Measurements from ENCODE around the gene BUB1B.

The BUB1B gene

DNA sequence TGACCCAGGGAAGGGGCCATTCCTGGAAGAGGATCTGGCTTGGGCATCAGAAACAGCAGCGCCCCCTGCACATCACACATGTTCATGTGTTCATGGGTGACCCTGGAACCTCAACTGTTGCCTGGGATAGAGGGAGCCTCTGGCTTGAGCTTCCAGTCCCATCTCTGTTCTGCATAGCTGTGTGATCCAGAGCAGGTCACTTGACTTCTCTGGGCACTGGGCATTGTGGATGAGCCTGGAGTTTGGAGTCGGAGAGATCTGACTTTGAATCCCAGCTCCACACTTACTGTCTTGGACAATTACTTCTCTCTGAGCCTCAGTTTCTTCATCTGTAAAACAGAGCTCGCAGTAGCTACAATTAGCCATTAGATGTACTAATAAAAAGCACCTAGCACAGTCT, 93.6 kb downstream of the BUB1B start:
- DNase-seq (ENCODE audit: low read depth in 2 of 2): no peak

DNA sequence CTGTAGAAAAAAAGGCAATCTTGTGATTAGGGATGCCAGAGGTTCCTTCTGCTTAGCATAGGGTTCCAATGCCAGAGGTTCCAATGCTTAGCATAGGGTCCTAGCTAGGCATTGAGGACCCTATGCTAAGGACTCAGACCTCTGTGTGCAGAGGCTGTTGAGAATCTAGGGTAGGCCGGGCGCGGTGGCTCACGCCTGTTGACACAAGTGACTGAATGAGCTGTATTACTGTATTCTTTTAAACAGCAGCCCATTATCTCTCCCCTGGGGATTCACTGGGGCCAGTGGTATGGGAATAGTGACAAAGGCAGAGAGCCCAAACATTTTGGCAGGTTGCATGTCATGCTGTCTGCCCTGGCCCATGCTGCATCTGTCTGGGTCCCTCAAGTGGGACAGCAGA, 94.2 kb downstream of the BUB1B start:
- no peak for DNase-seq (ENCODE audit: low read depth in 2 of 2)

DNA sequence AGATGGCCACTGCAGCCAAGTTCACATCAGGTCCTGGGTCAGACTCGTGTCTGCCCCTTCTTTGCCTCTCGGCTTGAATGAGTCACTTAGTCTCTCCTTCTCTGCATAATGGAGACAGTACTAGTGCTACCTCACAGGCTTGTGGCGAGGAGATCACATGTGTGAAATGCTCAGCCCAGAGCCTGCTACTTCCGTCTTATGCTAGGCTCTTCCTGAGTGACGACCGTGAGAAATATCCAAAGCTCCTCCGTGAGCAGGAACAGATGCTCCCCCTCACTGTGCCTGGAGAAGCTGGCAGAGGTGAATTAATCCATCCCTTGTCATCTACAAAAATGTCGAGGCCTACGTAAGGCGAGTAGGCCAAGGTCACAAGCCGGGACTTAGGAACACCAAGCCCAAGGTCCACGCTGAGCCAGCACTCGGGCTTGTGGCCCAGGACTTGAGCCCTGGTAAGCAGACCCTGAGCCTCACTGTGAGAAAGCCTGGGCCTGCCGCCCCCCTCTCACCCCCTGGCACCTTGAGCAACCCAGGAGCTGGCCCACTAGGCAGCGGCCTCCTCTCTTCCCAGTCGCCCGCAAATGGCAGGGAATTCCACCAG, 95.9 kb downstream of the BUB1B start:
- no peak for DNase-seq (ENCODE audit: low read depth in 2 of 2)

DNA sequence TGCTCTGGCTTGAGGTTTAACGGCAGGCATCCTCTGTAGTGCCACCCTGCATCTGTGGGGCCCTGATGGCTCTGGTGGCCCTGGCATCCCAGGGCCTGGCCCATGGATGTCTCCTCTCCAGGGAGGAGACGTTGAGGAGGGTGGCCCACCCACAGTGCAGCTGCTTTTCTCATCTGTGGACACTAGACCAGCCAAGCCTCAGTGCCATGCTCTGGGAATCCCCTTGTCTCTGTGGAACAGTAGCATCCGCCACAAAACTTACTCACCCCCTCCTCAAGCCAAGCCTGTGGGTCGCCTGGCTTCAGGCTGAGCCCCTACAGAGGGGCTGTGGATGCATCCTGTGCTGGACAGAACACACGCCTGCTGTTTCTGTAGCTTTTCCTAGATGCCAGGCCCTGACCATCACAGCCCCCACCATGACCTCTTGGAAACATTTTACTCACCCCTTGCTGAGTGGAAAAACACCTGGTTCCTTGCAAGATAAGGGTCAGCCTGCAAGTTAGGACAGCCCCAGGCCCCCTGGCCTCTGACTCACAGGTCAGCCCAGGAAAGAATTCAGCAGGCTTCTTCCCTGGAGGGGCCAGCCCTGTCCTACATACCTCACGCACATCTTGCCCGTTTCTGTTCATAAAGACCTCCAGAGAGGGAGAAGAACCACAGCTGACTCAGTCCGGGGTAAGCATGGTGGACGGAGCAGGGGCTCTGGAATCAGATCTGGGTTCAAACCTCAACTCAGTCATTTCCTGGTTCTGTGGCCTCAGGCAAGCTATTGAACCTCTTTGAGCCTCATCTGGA, 97.0 kb downstream of the BUB1B start:
- no peak for DNase-seq (ENCODE audit: low read depth in 2 of 2)

DNA sequence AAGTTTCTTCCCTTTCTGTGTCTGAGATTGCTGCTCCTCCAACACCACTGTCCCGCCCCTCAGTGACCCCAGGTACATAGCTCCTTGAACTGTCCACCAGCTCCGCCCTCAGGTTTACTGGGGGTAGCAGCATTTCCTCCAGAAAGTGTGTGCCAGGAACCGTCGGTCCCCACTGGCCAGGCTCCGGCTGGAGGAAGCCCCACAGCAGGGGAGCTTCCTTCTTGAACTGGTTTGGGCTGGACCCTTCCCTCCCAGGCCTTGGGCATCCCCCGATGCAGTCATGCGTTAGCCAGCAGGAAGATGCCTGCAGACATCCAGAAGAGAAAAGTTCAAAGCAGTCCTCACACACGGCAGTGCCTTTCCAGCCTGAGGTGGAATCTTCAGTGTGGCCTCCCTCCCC, 97.7 kb downstream of the BUB1B start:
- DNase-seq (ENCODE audit: low read depth in 2 of 2): no peak

DNA sequence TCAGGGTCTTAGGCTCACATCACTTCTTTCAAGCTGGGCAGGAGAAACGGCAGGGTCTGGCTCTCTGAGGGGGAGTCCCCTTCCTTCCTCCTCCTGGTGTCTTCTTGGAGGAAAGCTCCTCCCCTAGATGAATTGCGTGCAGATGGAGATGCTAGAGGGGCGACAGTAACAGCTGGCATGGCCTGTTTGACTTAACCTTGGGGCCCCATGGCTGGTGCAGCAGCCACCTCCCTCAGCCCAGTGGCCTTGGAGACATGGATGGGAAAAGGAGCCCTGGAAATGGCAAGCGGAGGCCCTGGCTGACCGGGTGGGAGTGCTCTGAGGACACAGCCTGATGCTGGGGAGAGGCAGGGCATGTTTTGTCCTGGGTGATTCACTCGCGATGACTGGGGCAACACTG, 98.2 kb downstream of the BUB1B start:
- DNase-seq (ENCODE audit: low read depth in 2 of 2): no peak

DNA sequence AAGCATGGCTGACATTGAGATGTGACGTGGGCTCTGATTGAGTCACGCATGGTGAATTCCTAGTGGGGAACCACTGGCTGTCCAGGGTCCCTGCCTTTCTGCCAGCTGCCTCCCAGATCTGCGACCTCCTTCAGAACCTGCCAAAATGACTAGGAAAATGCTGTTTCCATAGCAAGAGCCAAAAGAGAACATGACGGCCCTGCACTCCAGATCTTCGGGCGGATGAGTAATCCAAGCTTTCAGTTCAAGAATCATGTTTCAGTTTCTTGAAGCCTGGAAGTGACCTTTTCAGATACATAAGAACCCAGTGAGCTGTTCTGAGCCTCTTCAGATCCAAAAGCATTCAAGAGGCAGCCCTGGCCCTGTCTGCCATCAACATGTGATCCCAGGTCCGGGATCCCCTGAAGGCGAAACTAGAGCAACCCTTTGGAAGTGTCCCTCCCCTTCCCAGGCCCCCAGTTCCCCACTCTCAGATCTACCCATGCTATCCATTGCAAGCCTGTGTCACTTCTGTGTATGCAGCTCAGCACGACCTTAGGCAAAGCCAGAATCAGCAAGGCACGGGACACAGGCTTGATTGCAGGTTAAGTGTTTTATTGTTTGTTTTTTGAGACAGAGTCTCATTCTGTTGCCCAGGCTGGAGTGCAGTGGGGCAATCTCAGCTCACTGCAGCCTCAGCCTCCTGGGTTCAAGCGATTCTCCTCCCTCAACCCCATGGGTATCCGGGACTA, 102.3 kb downstream of the BUB1B start:
- no peak for DNase-seq (ENCODE audit: low read depth in 2 of 2)

DNA sequence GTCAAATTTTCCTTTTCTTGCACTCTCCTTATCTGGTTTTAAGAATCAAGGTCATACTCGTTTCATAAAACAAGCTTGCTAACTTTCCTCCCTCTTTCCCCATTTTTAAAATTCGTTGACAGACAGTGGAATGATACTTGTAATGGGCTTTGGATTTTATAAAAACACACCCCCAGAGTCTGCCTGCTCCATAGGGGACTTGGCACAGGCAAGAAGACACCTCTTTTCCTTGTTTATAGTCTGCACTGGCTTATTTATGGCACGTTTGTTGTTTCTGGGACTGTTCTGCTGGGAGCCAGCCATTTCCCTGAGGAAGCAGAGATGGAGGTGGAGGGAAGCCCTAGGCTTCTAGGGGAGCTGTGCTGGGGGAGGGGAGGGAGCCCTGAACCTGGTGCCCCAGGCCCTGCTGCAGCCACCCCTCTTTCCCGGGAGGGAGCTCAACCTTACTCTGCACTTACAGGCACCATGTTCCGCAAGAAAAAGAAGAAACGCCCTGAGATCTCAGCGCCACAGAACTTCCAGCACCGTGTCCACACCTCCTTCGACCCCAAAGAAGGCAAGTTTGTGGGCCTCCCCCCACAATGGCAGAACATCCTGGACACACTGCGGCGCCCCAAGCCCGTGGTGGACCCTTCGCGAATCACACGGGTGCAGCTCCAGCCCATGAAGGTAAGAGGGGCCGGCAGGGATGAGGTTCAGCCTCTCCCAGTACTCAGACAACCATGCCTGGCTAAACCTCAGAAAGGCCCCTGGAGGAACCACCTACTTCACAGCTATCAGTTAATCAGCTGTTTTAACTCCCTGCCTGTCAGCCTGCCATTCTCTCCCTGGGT, 103.7 kb downstream of the BUB1B start:
- DNase-seq (ENCODE audit: low read depth in 2 of 2): no peak

DNA sequence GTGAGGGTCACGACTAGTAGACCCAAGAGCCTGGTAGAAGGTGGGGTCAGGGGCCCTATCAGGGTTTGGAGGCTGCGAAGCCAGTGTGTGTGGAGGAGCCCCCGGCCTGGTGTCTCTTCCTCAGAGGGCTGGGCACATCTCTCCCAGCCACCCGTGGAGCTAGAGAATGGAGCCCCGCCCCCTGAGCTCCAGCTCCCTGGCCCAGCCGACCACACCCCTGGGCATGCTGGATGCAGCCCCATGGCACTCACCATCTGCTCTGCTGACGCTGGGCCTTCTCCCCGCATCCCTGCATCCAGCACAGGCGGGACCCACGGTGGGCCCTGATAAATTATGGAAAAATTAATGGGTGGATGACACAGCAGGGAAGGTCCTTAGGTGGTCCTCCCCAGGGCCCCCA, 104.5 kb downstream of the BUB1B start:
- no peak for DNase-seq (ENCODE audit: low read depth in 2 of 2)

DNA sequence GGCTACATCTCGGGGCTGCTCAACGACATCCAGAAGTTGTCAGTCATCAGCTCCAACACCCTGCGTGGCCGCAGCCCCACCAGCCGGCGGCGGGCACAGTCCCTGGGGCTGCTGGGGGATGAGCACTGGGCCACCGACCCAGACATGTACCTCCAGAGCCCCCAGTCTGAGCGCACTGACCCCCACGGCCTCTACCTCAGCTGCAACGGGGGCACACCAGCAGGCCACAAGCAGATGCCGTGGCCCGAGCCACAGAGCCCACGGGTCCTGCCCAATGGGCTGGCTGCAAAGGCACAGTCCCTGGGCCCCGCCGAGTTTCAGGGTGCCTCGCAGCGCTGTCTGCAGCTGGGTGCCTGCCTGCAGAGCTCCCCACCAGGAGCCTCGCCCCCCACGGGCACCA, 105.0 kb downstream of the BUB1B start:
- no peak for DNase-seq (ENCODE audit: low read depth in 2 of 2)

DNA sequence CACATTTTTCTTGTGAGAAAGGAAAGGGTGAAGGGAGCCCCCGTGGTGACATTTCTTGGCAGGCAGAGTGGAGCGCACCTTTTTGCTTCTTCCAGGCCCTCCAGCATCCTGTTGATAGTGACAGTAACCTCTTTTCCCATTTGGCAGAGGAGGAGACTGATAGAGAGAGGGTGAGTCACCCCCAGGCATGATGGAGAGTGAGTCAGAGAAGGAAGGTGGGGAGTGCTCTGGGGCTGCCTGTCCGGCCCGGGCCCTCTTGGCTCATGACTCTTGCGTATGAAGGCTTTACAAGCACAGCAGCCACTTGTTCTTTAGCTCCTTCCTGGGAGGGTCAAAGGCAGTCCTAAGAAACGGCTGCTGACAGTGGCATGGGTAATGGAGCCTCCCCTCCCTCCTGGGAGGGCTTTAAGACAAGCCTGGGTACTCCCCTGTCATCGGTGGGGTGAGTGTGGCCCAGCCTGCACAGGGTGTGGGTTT, 106.0 kb downstream of the BUB1B start:
- no peak for DNase-seq (ENCODE audit: low read depth in 2 of 2)

DNA sequence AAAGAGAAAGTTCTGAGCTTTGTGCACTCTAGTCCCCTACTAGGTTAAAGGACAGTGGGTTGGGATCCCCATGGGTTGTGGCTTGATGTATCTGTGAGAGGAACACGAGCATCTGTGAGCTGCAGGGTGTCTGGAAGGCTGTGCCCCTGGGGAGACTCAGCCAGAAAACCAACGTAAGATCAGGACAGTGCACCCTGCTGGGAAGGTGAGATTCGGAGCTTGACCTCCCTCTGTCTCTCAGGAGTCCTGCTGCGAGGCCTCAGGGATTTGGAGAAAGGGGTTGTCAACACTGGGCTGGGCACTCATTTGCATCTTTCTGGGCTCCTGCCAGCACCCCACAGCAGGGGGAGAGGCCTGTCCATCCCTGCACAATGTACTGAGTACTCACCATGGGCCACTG, 106.8 kb downstream of the BUB1B start:
- DNase-seq (ENCODE audit: low read depth in 2 of 2): no peak

DNA sequence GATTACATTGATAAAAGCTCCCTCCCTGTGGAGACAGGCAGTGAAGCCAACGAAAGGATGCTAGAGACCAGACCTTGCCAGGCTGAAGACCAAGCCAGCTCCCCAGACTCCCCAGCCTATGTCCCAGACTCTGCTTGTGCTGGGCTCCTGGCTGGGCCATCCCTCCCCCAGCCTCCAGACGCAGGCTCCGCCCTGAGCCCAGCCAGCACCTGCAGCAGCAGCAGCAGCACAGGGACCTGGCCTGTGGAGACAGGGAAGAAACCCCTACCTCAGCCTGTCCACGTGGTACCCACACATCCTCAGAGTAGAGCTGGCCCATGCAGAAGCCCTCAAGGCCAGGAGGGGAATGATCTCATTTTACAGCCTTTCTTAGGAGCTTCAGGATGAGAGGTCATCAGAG, 108.7 kb downstream of the BUB1B start:
- no peak for DNase-seq (ENCODE audit: low read depth in 2 of 2)

DNA sequence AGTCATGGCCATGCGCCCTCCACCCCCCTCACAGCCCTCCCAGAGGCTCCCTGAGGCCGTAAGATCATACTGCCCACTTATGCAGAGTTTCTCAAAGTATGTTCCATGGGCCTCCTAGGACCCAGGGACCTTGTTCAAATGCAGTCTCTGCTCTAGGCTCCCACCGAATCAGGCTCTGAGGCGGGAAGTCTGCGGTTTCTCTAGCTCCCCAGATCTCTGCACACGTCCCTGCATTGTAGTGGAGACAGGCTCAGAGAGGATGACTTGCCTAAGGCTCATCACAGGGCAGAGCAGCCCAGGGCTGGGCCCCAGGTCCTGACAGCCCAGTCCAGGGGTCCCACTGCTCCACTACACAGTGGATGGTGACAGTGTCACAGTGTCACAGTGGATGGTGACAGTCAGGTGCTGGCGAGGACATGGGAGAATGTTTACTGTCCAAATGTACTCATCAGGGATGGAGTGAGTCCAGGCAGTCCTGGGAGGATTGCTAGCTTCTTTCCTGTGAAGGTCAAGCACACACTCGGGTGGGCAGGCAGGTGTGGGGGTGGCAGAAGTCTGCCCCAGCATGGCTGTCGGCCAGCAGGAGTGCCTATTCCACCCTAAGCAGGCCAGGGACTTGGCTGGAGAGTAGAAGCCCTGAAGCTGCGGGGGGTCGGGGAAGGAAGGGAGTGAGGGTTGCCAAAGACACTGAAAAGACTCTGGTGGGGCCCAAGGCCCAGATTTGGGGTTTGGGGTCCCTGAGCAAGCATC, 109.6 kb downstream of the BUB1B start:
- no peak for DNase-seq (ENCODE audit: low read depth in 2 of 2)
